GM19193 (cell line): Measurements from ENCODE around the gene HDAC9.

Experiments used
- POLR2A ChIP-seq: IDR thresholded peaks from 4 replicates; pipeline ENCODE4 v1.6.1; 2011; ENCODE audit not compliant: insufficient read depth, insufficient read length; ENCODE audit errors: extremely low read depth

HDAC9 gene

GRCh38 chr7:18976715-18977471 is 481.3 kb downstream of the HDAC9 start:
- TF ChIP-seq POLR2A: no peak

GRCh38 chr7:18978108-18978495 is 482.6 kb downstream of the HDAC9 start:
- TF ChIP-seq POLR2A: no peak

GRCh38 chr7:18993933-18994668 is 498.6 kb downstream of the HDAC9 start:
- TF ChIP-seq POLR2A: no peak

GRCh38 chr7:18995270-18995671 is 499.7 kb downstream of the HDAC9 start:
- no peak for TF ChIP-seq POLR2A

GRCh38 chr7:18995811-18996426 is 500.4 kb downstream of the HDAC9 start:
- TF ChIP-seq POLR2A: no peak

GRCh38 chr7:18996583-18996982 is 501.0 kb downstream of the HDAC9 start:
- TF ChIP-seq POLR2A: no peak

GRCh38 chr7:18997477-18998150 is 502.1 kb downstream of the HDAC9 start:
- no peak for TF ChIP-seq POLR2A

DNA sequence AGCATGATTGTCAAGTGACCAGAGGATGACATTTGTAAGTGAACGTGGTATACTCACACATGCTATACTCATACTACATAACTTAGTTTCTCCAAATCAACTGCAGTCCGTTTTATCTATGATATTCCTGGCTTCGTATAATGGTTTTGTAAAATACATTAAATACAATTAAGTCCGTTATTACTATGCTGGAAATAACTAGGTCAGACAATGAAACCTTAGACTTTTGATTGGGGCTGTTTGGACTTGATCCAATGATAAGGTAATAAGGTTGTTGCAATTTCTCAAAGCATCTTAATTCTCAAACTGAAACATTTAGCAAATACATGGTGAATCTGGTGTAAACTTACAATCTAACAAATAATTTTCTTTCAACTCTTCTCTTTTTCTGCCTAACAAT is 504.9 kb downstream of the HDAC9 start:
- no peak for TF ChIP-seq POLR2A

GRCh38 chr7:19001854-19002253 is 506.3 kb downstream of the HDAC9 start:
- TF ChIP-seq POLR2A: no peak

DNA sequence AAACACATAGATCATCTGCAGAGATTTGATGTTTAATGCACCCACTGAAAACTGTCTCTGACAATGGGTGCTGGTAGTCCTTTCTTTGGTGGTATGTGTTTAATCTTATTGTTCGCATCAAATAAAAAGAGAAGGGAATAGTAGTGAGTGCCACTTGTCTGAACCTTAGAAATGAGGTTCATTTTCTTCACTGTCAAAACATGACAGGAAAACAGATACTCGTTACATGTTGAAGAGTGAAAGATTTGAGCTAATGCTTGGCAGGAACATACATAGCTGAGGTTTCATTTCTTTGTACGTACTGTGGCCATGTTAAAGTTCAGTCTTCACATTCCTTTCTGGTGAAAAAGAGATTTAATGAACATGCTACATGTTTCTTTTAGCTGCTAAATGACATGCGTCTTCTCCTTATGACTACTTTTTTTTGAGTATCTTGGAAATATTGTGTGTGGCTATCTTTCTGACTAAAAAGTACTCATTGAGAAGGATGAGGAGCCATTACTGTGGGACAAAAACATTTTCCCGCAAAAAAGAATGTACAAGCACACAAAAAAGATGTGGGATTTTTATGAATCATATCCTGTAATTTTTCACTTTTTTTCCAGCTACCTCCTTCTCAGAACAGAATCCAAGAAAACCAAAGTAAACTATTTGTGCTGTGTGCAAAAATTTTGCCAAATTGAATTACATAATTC is 513.8 kb downstream of the HDAC9 start:
- no peak for TF ChIP-seq POLR2A

DNA sequence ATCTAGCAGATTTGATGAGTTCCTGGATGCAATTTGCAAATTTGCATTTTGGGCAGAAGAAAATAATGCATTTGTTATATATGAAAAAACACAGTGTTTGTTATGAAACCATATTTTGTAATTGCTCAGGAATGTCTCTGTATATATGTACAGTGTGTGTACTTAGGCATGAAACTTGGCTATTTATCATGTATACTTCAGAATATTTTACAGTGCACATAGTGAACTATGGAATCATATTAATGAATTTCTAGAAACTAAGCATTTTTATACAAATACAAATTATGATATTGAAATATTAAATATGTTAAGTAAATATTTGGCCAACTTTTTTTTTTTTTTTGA is 514.4 kb downstream of the HDAC9 start:
- TF ChIP-seq POLR2A: no peak

GRCh38 chr7:19011212-19011611 is 515.7 kb downstream of the HDAC9 start:
- no peak for TF ChIP-seq POLR2A

DNA sequence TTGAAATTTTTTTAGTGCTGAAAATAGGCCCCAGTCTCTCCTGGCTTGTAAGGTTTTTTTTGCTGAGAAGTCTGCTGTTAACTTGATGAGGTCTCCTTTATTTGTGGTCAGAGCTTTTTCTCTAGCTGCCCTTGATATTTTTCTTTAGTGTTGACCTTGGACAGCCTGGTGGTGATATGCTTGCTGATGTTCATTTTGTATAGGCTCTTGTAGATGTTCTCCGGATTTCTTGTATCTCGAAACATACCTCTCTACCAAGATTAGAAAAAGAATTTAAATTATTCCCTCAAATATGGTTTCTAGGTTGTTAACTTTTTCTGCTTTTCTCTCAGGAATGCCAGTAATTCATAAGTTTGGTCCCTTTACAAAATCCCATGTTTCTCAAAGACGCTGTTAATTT is 519.5 kb downstream of the HDAC9 start:
- no peak for TF ChIP-seq POLR2A

DNA sequence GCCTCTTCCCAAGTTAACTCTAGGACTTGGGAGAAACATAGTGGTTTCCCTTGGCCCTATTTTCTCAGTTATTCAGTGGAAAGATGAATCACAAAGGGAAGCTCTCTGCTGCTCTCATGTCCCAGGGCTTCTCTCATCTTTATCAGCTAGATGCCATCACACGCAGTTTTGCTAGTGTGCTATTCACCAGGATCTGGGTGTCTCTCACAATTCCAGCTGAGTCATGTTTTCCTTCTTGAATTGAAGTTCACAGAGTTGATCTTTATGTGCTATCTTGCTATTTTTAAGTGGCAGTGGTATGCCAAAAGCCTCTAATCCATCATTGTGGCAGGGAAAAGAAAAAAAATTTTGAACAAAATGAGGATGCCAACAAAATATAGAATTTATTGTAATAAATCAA is 520.6 kb downstream of the HDAC9 start:
- no peak for TF ChIP-seq POLR2A

DNA sequence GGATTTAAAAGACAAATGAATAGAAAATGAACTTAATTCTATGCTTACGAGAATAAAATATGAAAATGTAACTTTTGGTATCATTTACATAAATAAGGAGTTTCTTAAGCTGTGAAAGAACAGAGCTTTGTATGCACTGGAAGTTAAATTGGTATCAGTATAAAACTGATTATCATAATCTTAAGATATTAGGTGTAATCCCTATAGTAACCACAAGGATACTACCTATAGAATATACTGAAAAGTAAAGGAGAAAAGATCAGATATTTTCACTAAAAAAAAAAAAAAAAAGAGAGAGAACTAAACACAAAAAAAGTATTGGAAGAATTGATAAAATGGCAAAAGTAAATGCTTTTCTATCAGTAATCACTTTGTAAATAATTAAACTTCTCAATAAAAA is 521.8 kb downstream of the HDAC9 start:
- TF ChIP-seq POLR2A: no peak
